Measurements from ENCODE around the gene KCNJ6. TPM values are rescaled to one million over a fixed set of nuclear protein-coding genes. Genes with fewer than 3 reads are reported as not detected.
"Not testable (repeated sequence)": the region's sequence is repeated elsewhere in the genome, so short reads cannot be mapped to it uniquely, and the experiment has no call there.

KCNJ6 gene
- polyA plus RNA-seq, 3 donors: 0.16 to 0.30 (median 0.27) TPM

- DNase-seq: no peak
These were observed 181.4 kb downstream of the KCNJ6 start for GRCh38 chr21:37734846-37735245.

DNA sequence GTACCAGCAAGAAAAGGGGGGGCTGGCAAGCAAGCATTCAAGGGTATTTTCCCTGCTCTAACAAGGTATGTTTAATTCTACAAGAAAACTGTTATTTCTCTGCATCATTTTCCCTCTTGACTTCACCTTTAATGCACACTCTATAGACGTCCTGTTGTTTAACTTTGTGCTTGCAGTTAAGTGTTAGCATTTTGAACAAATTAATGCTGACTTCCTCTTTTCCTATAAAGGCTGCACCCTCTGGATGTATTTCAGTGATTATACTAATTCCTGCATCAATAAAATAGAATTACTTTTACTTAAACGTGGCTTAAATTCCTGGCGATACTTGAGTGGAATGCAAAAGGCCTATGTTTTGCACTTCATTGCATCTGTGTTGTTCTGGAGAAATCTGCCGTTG, 183.3 kb downstream of the KCNJ6 start:
- DNase-seq: no peak

DNA sequence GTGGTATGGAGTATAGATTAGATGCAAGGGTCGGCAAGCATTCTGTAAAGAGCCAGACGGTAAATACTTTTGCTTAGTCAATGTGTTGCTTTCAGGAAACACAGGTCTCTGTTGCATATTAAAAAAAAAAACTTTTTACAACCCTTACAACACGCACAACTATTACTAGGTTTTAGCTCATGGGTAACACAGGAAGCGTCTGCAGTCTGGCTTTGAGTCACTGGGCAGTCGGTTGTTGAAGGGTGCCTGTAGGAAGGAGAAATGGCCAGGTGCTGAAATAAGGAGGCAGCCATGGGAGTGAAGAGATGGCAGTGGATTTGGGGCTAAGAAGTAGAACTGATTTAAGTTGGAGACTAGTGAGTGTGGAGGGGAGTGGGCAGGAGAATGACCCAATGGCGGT, 192.1 kb downstream of the KCNJ6 start:
- DNase-seq: no peak

- no peak for DNase-seq
These were observed 198.7 kb downstream of the KCNJ6 start for GRCh38 chr21:37717534-37717933.

- DNase-seq: not testable (repeated sequence)
These were observed 203.7 kb downstream of the KCNJ6 start for GRCh38 chr21:37712569-37712934.

GRCh38 chr21:37711836-37712568, 204.3 kb downstream of the KCNJ6 start:
- peak; percentile 77 for DNase-seq

GRCh38 chr21:37711286-37711829, 204.9 kb downstream of the KCNJ6 start:
- DNase-seq: no peak

DNA sequence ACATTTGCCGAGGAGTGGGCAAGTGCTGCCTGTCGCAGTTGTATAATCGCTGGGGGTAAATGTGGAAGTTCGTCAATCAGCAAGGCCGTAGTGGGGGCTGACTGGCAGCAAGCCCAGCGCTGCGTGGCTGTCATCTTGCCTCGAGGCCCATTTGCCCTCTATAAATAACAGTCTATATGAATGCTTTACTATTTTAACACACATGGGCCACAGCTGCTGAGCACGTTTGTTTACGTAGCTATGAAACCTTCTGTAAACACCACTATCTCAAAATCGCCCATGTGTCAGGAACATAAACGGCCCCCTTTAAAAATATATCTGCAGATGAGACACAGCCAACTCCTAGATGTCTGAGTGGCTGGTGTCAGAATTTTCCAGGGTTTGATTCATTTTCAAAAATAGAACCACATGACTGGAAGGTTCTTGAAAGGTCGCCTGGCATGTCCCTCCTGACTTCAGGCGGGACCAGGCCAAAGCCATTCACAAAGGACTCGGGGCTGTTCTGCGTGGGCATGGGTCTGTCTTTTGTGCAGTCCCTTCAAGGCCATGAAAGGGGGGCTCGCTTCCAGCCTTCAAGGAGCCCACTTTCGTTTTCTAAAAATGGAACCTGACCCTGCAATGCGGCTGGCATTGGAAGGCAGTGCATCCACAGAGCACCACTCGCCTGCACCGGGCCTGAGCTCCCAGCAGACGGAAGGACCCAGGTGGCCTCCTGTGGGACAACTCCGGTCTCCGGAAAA, 205.5 kb downstream of the KCNJ6 start:
- DNase-seq: peak; percentile 56

DNA sequence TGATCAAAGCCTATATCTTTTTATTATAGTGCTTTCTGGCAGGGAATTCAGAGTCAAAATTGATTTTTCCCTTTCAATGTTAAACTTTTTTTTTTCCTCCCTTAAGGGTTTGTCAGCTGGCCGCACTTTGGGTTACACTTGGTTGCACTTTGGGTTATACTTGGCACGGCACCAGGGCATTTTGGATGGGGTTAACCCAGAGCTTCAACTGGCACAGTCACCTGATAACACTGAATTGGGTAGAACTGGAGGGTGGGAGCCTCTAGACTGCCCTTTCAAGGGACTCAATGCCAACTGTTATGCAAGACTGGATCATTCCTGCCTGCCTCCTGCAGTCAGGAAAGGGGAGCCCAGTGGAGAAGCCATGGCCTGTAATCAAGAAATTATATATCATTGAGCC, 211.5 kb downstream of the KCNJ6 start:
- no peak for DNase-seq

GRCh38 chr21:37702241-37702640, 214.0 kb downstream of the KCNJ6 start:
- no peak for DNase-seq

DNA sequence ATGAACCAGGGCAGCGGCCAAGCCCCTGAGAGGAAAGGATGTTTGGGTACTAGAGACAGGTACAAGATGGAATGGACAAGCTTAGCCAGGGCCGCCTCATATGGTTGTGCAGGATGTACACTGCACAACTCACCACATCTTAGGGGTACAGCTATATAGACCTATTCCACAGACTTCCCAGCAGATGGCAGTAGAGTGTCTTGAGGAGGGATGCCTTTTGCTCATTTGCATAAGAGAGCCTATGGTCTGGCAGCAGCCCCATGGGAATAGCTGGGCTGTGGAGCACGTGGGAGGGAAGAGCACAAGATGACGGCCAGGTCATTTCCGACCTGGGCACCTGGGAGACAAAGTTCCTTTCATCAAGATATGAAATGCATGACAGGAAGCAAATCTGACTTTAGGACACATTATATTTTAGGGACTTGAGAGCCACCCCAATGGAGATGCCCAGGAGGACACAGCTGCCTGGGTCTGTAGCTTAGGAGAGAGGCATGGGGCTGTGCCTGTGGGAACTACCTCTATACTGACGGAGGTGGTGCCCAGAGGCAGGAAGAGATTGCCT, 215.5 kb downstream of the KCNJ6 start:
- DNase-seq: no peak

GRCh38 chr21:37699024-37699775, 217.1 kb downstream of the KCNJ6 start:
- DNase-seq: no peak

- DNase-seq: no peak
These were observed 219.3 kb downstream of the KCNJ6 start for GRCh38 chr21:37696936-37697335.

DNA sequence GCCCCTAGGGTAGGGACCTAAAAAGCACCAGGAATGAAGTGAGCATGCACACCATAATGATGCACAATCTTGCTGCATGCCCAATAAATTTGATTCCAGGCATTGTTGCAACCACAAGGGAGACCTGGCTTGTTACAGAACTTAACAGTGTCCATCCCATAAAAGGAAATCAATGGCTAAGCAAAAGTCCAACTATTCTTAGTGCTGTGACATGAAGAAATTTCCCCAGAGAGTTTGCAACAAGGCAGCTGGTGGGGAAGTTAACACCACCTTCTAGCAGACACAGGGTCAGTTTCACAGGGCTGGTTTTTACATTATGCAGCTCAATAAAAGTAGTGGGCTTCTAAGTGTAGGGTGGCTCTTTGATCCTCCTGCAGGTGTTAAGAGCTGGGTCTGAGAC, 221.1 kb downstream of the KCNJ6 start:
- no peak for DNase-seq

- DNase-seq: no peak
These were observed 227.2 kb downstream of the KCNJ6 start for GRCh38 chr21:37688952-37689659.

DNA sequence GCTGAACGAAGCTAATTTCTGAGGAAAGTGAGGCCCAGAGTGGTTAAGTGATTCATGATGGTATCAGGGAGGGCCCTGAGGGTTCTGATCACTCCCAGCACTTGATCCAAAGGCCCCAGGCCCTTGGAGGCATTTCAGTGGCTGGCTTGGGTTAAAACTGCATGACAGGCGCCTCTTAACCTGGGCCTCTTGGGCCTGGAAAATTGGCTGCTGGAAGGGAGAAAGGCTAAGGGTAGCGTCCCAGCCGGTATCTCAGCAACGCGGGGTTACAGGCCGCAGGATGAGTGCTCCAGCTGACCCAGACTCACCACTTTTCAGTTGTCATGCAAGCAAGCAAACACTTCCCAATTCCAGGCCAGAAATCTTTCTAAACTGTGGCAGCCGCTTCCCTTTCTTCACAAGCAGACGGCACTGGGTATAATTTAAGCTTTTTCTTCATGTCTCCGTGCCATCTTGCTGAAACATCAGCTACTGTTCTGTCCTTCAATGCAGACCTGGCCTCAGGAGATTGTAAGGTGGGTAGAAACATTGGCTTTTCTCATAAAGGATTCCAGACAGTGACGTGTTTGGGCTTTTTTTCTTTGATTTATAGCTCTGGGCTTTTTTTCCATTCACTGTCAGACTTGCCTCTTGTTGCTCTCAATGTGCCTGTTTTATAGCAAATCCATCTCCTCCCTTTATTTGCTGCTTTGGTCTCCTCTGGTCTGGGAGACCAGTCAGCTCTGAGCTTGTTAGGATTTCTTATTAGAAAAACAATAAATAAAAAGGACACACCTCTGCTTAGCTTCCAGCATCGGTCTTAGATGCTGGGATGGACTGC, 229.1 kb downstream of the KCNJ6 start:
- DNase-seq: no peak

- no peak for DNase-seq
These were observed 231.7 kb downstream of the KCNJ6 start for GRCh38 chr21:37684547-37684946.

DNA sequence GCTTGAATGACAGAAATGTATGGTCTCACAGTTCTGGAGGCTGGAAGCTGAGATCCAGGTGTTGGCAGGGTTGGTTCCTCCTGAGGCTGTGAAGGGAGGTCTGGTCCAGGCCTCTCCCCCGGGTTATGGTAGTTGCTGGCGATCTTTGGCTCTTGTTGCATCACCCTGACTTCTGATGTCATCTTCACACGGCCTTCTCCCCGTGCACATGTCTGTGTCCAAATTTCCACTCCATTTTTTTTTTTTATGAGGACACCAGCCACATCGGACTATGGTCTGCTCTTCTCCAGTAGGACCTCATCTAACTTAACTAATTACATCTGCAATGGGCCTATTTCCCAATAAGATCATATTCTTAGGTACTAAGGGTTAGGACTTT, 232.2 kb downstream of the KCNJ6 start:
- no peak for DNase-seq

DNA sequence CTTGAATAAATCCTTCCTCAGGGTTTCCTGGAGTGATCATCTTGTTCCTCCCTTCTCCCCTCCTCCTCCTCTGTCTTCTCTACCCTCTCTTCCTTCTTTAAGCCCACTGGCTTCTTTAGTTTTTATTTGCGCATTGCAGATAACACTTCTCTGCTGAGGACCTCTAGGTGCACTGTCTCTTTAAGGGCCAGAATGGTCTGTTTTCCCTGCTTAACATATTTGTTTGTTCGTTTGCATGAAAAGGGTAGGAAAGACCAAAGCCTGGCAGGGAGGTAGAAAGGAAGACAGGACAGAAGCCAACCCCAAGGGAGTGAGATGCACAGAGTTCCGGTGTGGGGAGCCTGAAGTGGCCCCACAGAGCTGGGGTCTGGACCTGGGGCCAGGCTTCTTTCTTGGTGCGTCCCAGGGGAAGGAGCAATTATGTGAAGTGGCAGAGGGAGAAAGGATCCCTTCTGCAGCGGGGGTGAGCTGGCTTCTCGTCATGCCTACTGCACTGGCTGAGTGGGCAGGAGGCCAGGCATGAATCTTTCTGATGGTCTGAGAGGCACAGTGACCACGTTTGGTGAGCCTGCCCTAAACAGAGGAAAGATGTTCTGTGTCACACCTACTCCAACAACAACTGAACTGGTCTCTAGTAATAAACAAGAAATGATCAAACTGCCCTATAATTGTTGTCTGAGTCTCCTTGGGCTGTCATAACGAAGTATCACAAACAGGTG, 232.7 kb downstream of the KCNJ6 start:
- no peak for DNase-seq

DNA sequence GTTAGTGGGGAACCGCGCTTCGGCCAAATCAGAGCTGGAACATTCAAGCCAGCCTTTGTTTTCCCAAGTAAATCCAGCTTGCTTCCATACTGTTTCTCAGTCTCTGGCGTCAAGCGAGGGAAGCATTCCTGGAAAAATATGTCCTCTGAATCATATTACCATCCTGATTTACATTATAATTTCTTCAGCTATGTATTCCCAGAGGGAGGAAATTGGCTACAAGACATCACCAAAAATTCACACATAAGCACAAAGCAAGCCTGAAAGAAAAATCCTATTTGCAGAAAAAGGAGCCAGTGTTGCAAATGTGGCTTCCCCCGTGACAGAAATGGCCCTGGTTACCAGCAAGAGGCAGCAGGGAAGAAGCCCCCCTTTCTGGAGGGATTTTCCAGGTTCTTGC, 233.3 kb downstream of the KCNJ6 start:
- DNase-seq: no peak

Data from renal pelvis (tissue), 4 donors.